T1000 (cell line): ENCODE data around the gene GPR158.

ENCODE experiments used
- DNase-seq: peaks from one replicate; lab custom pipeline; 2025; ENCODE audit warnings: mixed read lengths; lab: John Stamatoyannopoulos, UW

The GPR158 gene

GRCh38 chr10:25191162-25191895 is 16.5 kb downstream of the GPR158 start:
- DNase-seq, result no peak

DNA sequence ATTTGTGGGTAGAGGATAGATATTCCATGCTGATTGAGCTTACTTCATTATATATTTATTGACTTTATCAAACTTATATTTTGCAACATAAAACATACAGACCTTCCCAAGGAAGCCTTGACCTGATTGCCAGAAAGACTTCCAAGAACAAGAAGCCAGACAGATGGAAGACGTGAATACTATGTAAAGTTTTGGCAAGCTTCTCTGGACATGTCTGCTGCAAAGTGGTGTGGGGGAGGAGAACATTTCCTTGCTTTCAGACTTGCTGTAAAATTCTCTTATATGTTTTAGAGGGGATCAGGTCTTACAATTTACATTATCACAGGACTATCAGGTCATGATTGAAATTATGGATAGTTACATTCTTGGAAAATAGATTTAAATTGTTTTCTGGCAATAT is 23.4 kb downstream of the GPR158 start:
- DNase-seq, result no peak

DNA sequence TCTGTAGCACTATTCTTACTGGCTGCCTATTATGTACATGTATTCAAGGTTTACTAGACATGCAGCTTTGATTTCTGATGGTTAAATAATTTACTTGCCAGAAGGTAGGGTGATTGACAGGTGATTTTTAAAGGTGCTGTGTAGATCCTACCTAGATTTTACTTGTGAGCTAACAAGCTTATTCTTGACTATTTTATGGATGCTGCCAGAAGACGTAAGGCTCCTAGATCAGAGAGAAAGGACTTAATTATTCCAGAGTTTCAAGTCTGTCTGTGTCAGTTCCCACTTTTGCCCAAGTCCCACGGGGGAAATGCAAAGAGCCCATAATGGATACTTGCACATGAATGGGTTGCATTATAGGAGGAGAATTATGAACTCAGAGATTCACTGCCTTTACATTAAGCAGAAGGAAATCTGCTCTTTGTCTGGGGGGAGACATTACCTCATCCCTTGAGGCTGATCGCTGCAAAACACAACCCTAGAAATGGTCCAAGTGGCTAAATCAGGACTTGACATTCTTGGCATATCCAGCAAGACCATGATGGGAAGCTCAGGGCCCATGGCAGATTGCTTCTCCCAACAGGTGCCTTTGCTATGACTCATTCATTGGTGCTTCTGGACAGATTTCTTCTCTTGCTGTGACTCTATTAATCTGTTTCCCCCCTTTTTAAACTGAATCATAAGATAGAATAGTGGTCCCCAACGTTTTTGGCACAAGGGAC is 32.1 kb downstream of the GPR158 start:
- no peak for DNase-seq

GRCh38 chr10:25209618-25210017 is 34.8 kb downstream of the GPR158 start:
- no peak for DNase-seq

DNA sequence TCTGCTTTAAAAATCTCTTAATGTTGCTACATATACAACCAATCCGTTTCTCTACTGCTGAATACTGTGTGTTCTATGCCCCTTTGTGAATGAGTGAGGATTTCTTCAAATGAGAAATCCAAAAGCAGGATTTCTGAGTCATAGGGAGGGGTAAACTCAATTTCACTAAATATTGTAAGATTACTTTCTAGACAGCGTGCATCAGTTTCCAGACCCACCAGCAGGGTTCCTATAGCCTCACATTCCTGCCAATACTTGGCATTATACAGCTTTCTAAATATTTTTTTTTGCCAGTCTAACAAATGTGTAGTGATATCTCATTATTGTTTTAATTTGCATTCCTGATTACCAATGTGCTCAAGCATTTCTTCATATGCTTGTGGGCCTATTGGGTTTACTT is 35.5 kb downstream of the GPR158 start:
- DNase-seq, result no peak

DNA sequence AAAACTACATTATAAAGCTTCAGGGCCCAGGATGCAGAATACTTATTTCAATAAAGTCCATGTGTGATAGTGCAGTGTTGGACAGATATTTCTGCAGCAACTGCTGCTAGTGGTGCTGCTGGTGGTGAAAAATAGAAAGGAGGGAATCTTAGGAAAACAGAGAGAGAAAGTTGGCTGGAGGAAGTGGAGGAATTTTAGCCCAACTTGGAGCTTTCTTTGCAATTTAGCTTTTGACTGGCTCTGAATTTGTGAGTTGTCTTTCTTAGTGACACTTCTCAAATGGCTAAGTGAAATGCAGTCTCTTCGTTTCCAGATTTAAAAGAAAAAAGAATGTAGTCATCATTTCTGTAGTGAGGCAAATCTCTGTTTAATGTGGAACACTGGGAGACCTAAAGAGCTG is 45.4 kb downstream of the GPR158 start:
- DNase-seq, result no peak

DNA sequence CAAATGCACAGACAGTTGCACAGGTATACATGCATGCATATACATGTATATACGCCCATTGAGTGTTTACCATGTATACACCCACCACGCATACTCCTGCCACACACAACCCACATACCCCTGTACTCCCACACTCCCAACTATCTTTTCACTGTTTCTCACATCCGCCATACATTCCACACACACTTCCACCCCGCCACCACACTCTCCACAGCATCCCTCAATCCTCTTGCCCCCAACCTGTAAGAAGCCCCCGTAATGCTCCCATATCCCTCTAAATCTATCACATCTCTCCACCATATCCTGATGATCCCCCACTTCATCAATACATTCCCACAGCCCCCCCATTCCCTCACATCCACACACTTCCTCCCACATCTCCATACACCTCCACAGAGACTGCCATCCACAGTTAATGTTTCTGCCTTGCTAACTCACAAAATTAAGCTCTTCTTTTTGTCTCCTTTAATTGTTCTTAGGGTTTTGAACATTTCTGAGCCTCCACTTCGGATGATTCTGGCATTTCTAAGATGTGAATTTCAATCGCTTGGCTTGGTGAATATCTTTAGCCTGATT is 47.4 kb downstream of the GPR158 start:
- DNase-seq, result no peak

DNA sequence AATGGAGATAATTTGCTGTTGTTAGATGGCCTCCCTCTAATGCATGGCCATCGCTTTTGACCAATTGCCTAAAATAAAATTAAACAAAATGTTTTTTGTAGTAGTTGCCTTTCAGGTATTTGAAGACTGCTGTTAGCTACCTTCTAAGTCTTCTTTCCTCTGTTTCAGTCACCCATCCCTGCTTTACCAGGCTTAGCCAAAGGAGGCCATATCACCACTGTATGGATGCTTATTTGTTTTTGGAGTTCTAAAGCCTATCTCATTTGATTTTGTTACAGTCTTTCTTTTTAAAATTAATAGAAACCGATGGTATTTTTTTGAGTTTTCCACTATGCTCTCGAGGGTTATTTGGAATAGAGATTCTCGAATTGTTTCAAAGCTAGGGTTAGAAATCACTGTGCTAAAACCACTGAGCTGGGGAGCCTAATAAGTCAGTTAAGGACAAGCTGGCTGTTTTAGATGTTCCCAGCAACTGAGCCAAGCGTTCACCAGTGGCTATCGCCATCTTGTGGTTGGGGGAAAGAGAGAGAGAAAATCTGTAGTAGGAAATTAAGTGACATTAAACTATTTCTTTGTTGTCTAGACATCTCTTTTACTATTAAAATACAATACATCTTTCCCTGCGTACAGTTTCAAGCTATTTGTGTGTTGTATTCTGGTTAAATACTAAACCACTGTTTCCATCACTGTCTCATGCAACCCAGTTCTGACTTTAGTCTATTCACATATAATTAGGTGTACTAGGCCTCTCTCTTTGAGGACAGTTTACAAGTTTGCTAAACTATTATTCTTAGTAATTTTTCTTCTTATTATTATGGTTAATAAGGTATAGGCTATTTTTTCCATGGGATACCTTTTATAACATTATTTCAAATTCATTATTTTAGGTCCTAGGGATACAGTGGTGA is 52.2 kb downstream of the GPR158 start:
- no peak for DNase-seq

DNA sequence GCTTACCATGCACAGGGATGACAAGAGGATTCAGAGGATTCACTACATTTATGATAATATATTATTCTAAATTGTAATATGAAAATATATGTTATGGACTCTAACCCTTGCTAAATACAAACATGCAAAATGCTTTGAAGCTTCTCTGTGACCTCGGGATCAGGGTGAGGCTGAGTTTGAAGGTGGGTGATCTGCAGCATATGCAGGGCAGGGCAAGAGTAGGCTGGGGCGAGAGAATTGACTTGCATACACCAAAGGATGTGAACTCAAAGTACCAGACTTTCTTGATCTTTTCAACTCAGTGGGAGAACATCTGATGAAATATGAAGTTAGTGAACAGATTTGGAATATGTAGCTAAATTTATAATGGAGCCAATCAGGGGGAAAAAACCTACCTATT is 57.0 kb downstream of the GPR158 start:
- DNase-seq, result no peak

- no peak for DNase-seq
These were observed 57.4 kb downstream of the GPR158 start for GRCh38 chr10:25232204-25232603.

- no peak for DNase-seq
These were observed 70.4 kb downstream of the GPR158 start for GRCh38 chr10:25245165-25245564.

DNA sequence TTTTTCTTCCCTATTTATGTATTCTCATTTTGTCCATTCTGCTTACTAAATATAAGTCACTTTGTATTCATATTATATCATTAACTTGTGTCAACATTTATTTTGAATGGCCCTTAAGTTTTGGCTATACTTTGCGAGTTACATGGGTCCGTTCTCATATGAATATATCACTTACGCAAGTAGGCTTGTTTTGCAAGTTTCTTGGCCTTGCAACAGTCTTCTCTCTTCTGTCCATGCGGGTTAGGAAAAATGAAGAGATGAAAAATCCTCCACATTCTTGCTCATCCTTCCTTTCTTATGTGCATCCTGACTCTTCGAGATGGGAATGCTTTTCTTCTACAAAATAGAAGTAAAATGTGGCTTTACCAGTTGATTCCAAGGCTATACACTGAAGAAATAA is 82.8 kb downstream of the GPR158 start:
- no peak for DNase-seq

DNA sequence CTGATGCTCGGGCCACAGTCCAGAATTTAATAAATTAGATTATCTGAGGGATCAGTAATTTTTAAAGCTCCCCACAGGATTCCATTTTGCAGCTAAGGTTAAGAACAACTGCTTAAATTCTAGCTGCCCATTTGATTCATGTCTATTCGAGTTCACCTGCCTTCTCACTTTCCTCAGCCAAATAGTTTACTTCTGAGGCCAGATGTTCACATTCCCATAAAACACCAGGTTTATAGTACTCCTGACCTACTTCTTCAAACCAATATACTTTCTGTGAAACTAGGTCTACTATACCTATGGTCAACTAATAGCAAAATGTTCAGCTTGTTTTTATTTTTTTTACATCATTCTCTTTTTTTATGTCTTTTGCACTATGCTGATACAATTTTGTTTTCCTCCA is 86.3 kb downstream of the GPR158 start:
- DNase-seq, result no peak

DNA sequence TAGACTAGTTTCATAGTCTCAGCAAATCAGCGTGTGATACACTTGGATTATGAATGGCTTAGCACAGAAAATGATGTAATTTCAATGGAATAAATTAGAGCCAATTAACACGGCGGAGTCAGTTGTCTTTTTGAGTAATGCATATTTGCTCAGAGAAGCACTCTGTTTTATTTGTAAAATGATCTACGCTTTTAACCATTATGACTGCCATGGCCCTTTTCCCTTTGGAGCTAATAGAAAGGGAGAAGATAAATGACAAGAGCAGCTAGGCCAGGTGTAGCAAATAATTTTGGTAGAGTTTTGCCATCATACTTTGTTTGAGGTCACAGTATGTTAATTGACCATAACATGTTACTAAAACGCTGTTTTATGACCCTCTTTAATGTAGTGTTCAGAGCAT is 86.8 kb downstream of the GPR158 start:
- DNase-seq, result no peak

- DNase-seq, result no peak
These were observed 89.1 kb downstream of the GPR158 start for GRCh38 chr10:25263931-25264330.

DNA sequence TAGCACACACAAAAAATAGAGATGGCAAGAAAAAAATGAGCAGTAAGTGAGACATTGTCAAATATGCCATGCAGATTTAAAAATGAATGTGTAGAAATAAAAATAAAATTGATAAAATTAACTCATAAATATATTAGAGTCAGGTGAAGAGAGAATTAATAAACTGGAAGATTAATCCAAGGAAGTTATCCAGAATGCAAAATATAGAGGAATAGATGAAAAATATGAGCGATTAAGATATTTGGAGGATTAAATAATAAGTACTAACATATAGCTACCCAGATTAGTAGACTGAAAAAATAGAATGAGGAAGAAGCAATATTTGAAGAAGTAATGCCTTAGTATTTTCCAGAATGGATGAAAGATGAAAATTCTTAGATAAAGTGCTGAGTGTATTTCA is 103.4 kb downstream of the GPR158 start:
- DNase-seq, result no peak

GRCh38 chr10:25280076-25280475 is 105.3 kb downstream of the GPR158 start:
- no peak for DNase-seq

DNA sequence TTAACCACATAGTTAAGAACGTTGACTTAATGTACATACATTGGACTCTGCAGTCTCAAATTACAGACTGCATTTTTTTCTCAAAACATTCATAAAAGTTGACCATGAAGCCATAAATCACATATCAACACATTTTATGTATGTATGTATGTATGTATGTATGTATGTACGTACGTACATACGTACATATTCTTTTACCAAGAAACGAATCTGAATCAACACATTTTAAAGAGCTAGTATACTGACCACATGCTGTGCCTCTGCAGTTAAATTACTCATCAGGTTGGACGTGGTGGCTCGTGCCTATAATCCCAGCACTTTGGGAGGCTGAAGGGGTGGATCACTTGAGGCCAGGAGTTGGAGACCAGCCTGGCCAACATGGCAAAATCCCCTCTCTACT is 105.8 kb downstream of the GPR158 start:
- DNase-seq, result no peak

DNA sequence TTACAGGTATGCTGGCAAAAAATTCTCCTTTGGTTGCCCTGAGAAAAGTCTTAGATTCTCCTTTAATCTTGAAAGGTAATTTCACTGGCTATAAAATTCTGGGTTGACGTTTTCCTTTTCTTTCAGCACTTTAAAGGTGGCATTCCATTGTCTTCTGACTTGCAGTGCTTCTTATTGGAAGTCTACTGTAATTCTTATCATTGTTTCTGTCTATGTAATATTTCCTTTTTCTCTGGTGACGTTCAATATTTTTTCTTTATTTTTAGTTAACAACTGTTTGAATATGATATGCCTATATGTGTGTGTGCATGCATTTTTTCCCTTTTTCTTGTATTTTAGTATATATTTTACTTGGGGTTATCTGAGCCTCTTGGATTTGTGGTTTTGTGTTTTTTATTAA is 111.0 kb downstream of the GPR158 start:
- no peak for DNase-seq

DNA sequence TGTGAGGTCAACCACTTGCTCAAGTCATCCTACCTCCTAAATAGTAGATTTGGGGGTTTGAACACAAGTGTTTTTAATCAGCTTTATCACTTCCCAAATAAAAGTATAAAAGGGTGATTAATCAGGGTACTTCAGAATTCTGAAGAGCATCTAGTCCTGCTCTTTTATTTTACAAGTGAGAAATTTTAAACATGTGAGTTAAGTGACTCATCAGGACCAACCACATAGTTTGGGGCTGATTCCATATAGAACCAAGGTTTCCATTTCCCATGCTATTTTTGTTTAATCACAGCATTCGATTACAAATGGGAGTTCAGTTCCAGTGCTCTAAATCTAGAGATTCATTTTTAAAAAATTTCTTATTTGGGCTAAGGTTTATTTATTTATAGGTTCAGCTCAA is 113.4 kb downstream of the GPR158 start:
- DNase-seq, result no peak

- DNase-seq, result no peak
These were observed 119.5 kb downstream of the GPR158 start for GRCh38 chr10:25294032-25294926.
